ENCODE data around the gene MLF1.

MLF1 gene

DNA sequence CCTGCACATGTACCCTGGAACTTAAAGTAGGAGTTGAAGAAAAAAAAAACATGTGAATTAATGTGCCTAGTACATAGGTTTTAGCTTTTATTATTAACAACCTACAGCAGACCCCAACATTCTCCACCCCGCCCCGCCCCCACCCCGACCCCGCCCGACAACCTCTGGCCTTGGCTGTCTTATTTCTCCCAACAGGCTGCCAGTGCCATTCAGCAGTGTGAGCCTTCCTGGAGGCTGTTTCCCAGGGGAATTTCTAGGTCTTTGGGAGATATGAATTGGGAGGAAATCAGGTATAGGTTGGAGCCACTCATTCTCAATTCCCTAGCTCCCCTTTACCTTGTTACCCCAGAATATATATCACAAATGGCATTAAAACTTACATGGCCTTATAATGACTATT lies 8.3 kb upstream of the MLF1 start:
- Histone ChIP-seq H3K36me3 (replicated peaks) (no peaks in the 10 kb centered on the region), H3K4me3 (no peak overlapping the region), H3K9me3 (no peaks in the 10 kb centered on the region), H3K4me1 (no peaks in the 10 kb centered on the region), H3K27me3 (ENCODE audit: low read depth) (no peaks in the 10 kb centered on the region)
- in situ Hi-C loops (cut with MboI; ENCODE audit: low sequenced_read_pairs): no loop called here
- DNase-seq (ENCODE audit: low spot score in 2 of 2): no peak

- Histone ChIP-seq H3K36me3 (replicated peaks) (no peaks in the 10 kb centered on the region), H3K4me3 (no peak overlapping the region), H3K4me1 (no peaks in the 10 kb centered on the region), H3K27me3 (ENCODE audit: low read depth) (no peaks in the 10 kb centered on the region), H3K9me3 (no peaks in the 10 kb centered on the region)
- no peak for DNase-seq (ENCODE audit: low spot score in 2 of 2)
- in situ Hi-C loops (cut with MboI; ENCODE audit: low sequenced_read_pairs): no loop called here
These were observed 7.9 kb upstream of the MLF1 start for GRCh38 chr3:158563076-158563475.

GRCh38 chr3:158565076-158565475 lies 5.9 kb upstream of the MLF1 start:
- Histone ChIP-seq H3K4me3 (no peak overlapping the region), H3K36me3 (replicated peaks) (no peaks in the 10 kb centered on the region), H3K4me1 (no peaks in the 10 kb centered on the region), H3K27me3 (ENCODE audit: low read depth) (no peaks in the 10 kb centered on the region), H3K9me3 (no peaks in the 10 kb centered on the region)
- in situ Hi-C loops (cut with MboI; ENCODE audit: low sequenced_read_pairs): no loop called here
- DNase-seq (ENCODE audit: low spot score in 2 of 2): no peak

GRCh38 chr3:158568784-158569183 lies 2.2 kb upstream of the MLF1 start:
- no peaks in the 10 kb centered on the region for H3K27me3 ChIP-seq (ENCODE audit: low read depth)
- no peaks in the 10 kb centered on the region for H3K36me3 ChIP-seq (replicated peaks)
- in situ Hi-C loops (cut with MboI; ENCODE audit: low sequenced_read_pairs): no loop called here
- no peaks in the 10 kb centered on the region for H3K9me3 ChIP-seq
- DNase-seq (ENCODE audit: low spot score in 2 of 2): no peak
- H3K4me1 ChIP-seq: no peaks in the 10 kb centered on the region
- H3K4me3 ChIP-seq: no peak overlapping the region

- Histone ChIP-seq H3K36me3 (replicated peaks) (no peaks in the 10 kb centered on the region), H3K27me3 (ENCODE audit: low read depth) (no peaks in the 10 kb centered on the region), H3K9me3 (no peaks in the 10 kb centered on the region), H3K4me3 (no peak overlapping the region), H3K4me1 (peaks cover 2% of the 10 kb centered on the region)
- DNase-seq (ENCODE audit: low spot score in 2 of 2): no peak
- in situ Hi-C loops (cut with MboI; ENCODE audit: low sequenced_read_pairs): no loop called here
These were observed 1.2 kb upstream of the MLF1 start for GRCh38 chr3:158569794-158570193.

- H3K4me1 ChIP-seq: peaks cover 18% of the 10 kb centered on the region
- DNase-seq (ENCODE audit: low spot score in 2 of 2): no peak
- no peaks in the 10 kb centered on the region for H3K36me3 ChIP-seq (replicated peaks)
- no peaks in the 10 kb centered on the region for H3K27me3 ChIP-seq (ENCODE audit: low read depth)
- in situ Hi-C loops (cut with MboI; ENCODE audit: low sequenced_read_pairs): no loop called here
- no peak overlapping the region for H3K4me3 ChIP-seq
- no peaks in the 10 kb centered on the region for H3K9me3 ChIP-seq
These were observed 1.2 kb downstream of the MLF1 start for GRCh38 chr3:158571969-158572765.

DNA sequence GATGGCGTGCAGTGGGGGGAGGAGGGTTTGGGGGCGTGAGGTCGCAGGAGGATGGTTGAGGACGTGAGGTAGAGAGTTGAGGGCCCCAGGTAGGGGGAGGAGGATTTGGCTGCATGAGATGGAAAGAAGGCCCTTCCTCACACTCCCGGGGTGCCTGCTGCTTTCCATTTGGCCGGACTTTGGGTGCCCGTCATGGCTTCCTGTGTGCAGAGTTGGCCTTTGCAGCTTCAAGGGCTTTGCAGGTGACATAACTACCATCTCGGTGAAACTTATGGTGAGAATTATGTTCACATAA lies 1.7 kb downstream of the MLF1 start:
- Histone ChIP-seq H3K27me3 (ENCODE audit: low read depth) (no peaks in the 10 kb centered on the region), H3K9me3 (no peaks in the 10 kb centered on the region), H3K36me3 (replicated peaks) (no peaks in the 10 kb centered on the region), H3K4me1 (peaks cover 18% of the 10 kb centered on the region), H3K4me3 (no peak overlapping the region)
- in situ Hi-C loops (cut with MboI; ENCODE audit: low sequenced_read_pairs): no loop called here
- DNase-seq (ENCODE audit: low spot score in 2 of 2): no peak

DNA sequence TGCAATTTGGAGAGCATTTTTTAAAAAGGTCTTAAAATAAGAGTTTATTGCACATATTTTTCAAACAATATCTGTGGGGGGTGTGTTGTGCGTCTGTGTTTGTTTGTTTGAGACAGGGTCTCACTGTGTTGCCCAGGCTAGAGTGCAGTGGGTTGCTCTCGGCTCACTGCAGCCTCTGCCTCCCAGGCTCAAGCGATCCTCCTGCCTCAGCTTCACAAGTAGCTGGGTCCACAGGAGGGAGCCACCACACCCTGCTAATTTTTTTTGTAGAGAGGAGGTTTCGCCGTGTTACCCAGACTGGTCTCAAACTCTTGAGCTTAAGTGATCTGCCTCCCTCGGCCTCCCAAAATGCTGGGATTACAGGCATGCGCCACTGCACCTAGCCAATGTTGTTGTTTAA lies 2.7 kb downstream of the MLF1 start:
- peaks cover 18% of the 10 kb centered on the region for H3K4me1 ChIP-seq
- H3K27me3 ChIP-seq (ENCODE audit: low read depth): no peaks in the 10 kb centered on the region
- no peaks in the 10 kb centered on the region for H3K9me3 ChIP-seq
- no peak overlapping the region for H3K4me3 ChIP-seq
- DNase-seq (ENCODE audit: low spot score in 2 of 2): peak in 1 of 2 experiments; percentile 25
- in situ Hi-C loops (cut with MboI; ENCODE audit: low sequenced_read_pairs): no loop called here
- no peaks in the 10 kb centered on the region for H3K36me3 ChIP-seq (replicated peaks)

DNA sequence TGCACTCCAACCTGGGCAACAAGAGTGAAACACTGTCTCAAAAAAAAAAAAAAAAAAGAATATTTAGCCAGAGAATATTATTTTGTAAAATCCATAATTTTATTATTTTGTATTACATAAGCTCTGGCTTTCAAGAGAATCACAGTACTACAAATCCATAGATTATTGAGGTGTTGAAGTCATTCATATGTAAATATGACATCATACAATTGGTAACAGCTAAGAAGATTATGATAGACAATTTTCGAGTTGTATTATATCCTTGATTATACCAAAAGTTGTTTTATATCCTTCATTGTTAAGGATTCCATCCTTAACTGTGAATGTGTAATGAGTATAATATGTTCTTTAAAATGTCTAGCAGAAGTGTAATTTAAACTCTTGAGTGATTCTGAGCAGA lies 3.7 kb downstream of the MLF1 start:
- DNase-seq (ENCODE audit: low spot score in 2 of 2): no peak
- no peak overlapping the region for H3K4me3 ChIP-seq
- no peaks in the 10 kb centered on the region for H3K27me3 ChIP-seq (ENCODE audit: low read depth)
- peaks cover 18% of the 10 kb centered on the region for H3K4me1 ChIP-seq
- H3K36me3 ChIP-seq (replicated peaks): no peaks in the 10 kb centered on the region
- in situ Hi-C loops (cut with MboI; ENCODE audit: low sequenced_read_pairs): no loop called here
- no peaks in the 10 kb centered on the region for H3K9me3 ChIP-seq

DNA sequence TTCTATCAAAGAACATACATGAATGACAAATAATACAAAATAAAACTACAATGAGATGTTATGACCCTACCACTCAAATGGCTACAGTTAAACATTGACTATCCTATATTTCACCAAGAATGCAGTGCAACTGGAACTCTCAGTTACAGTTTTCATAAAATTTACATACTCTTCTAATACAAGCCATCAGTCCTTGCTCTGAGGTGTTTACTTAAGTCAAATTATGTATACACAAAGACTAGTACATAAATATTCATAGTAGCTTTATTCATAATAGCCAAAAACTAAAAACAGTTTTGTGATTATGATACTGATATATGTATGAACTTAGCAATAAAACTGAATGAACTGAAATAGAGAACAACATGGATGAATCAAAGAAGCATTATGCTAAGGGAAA lies 19.2 kb downstream of the MLF1 start:
- Histone ChIP-seq H3K4me1 (no peaks in the 10 kb centered on the region), H3K9me3 (no peaks in the 10 kb centered on the region), H3K36me3 (replicated peaks) (no peaks in the 10 kb centered on the region), H3K27me3 (ENCODE audit: low read depth) (peaks cover 12% of the 10 kb centered on the region), H3K4me3 (no peak overlapping the region)
- in situ Hi-C loops (cut with MboI; ENCODE audit: low sequenced_read_pairs): no loop called here
- no peak for DNase-seq (ENCODE audit: low spot score in 2 of 2)

DNA sequence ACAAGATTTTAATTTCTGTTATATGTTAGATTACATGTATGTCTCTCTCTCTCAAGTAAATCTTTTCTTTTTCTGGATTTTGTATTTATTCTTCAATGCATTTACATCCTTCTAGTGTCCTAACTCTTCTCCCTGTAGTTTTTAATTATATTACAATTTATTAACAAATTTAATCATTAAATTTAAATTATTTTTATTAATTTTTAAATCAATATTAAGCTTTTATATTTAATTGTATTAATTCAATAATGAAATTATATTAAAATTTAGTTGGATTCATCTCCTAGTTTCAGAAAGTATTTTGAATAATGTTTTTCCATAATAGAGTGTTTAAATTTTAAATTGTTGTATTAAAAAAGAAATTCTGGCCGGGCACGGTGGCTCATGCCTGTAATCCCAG lies 29.8 kb downstream of the MLF1 start:
- Histone ChIP-seq H3K27me3 (ENCODE audit: low read depth) (no peaks in the 10 kb centered on the region; the same call in 1 of the 2 replicates), H3K9me3 (no peaks in the 10 kb centered on the region), H3K36me3 (replicated peaks) (no peaks in the 10 kb centered on the region), H3K4me1 (no peaks in the 10 kb centered on the region), H3K4me3 (no peak overlapping the region)
- in situ Hi-C loops (cut with MboI; ENCODE audit: low sequenced_read_pairs): no loop called here
- no peak for DNase-seq (ENCODE audit: low spot score in 2 of 2)

GRCh38 chr3:158602227-158602626 lies 31.2 kb downstream of the MLF1 start:
- Histone ChIP-seq H3K36me3 (replicated peaks) (no peaks in the 10 kb centered on the region), H3K9me3 (no peaks in the 10 kb centered on the region), H3K27me3 (ENCODE audit: low read depth) (no peaks in the 10 kb centered on the region; the same call in 1 of the 2 replicates), H3K4me1 (no peaks in the 10 kb centered on the region), H3K4me3 (no peak overlapping the region)
- no peak for DNase-seq (ENCODE audit: low spot score in 2 of 2)
- in situ Hi-C loops (cut with MboI; ENCODE audit: low sequenced_read_pairs): no loop called here

DNA sequence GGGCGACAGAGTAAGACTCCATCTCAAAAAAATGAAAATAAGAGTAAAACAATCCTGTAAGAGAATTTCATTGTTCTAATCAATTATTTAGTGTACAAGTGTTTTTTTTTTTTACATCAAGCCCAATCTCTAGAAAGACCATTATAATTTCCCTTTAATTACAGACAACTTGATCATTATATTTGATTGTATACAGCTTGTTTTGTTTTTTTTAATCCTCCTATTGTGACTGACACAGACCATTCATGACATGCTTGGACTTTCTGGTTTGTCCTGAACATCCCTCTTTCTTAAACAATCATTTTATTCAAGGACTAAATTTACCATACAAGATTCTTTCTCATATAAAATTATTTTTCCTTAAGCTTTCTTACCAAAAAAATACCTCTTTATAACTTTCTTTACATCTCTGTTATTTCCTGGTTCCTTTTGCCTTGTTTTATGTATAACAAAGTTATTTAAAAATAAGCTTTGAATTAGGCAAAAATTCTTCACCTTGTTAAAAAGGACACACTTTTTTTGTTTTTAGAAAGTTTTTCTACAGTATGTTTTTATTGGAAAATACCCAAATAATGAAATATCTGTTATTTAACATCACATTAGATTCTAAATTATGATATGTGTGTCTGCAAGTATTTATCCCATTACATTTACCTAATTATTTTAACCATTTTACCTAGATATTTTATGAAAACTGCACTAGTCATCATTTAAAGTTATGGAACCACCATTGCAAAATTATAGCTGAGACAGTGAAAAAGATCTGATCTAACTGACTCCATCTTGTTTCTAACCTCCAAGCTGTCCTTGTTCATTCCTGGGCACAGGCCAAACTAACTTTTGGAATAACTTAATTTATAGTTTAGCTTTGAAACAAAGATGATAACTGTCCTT lies 47.2 kb downstream of the MLF1 start:
- in situ Hi-C loops (cut with MboI; ENCODE audit: low sequenced_read_pairs): no loop called here
- no peak for DNase-seq (ENCODE audit: low spot score in 2 of 2)
- H3K4me1 ChIP-seq: no peaks in the 10 kb centered on the region

GRCh38 chr3:158625881-158626280 lies 54.9 kb downstream of the MLF1 start:
- in situ Hi-C loops (cut with MboI; ENCODE audit: low sequenced_read_pairs): no loop called here

More for the DNA sequence above, 47.2 kb downstream of the MLF1 start:
- Histone ChIP-seq H3K4me3 (no peak overlapping the region), H3K9me3 (peaks cover 6% of the 10 kb centered on the region), H3K27me3 (ENCODE audit: low read depth) (no peaks in the 10 kb centered on the region), H3K36me3 (replicated peaks) (no peaks in the 10 kb centered on the region)

More at GRCh38 chr3:158625881-158626280, 54.9 kb downstream of the MLF1 start:
- Histone ChIP-seq H3K36me3 (replicated peaks) (no peaks in the 10 kb centered on the region), H3K4me1 (peaks cover 11% of the 10 kb centered on the region), H3K4me3 (no peak overlapping the region), H3K27me3 (ENCODE audit: low read depth) (no peaks in the 10 kb centered on the region; the same call in 1 of the 2 replicates), H3K9me3 (peaks cover 5% of the 10 kb centered on the region; the same call in 1 of the 2 replicates)
- DNase-seq (ENCODE audit: low spot score in 2 of 2): peak; percentile 60 to 96
